ENCODE data around the gene CEP76.
A peak's percentile ranks its signal among the peaks of the same experiment; 100 is the strongest.

CEP76 gene

GRCh38 chr18:12702221-12703095 lies at the start of gene CEP76, which contains the start of gene PSMG2:
Gene CEP76, minus strand, starts transcription at chr18:12702723. Its CDS starts 175 bp downstream, at chr18:12702548.
Gene PSMG2, plus strand, starts transcription at chr18:12703042. Its CDS starts 66 bp downstream, at chr18:12703108.
- DNase-seq, result peak; percentile 85

DNA sequence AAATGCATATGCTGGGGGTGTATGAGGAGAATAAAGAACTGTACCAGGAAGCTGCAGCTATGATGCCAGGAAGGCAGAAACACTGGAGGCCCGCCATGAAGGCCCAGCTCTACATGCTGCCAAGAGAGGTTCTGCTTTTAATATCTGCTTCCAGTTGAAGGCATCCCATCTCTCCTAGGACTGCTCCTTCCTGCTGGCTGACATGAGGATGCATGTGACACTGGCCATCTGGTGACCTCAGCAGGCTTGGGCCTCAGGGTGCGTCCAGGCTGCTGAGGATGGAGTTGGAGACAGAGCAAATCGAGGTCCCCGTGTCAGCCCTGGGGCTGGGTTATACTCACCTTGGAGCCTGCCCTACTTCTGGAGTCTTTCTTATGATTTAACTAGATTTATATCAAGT lies 49.4 kb upstream of the CEP76 start:
- DNase-seq, result no peak

- DNase-seq, result no peak
Observed at GRCh38 chr18:12751503-12751884, 49.0 kb upstream of the CEP76 start.

DNA sequence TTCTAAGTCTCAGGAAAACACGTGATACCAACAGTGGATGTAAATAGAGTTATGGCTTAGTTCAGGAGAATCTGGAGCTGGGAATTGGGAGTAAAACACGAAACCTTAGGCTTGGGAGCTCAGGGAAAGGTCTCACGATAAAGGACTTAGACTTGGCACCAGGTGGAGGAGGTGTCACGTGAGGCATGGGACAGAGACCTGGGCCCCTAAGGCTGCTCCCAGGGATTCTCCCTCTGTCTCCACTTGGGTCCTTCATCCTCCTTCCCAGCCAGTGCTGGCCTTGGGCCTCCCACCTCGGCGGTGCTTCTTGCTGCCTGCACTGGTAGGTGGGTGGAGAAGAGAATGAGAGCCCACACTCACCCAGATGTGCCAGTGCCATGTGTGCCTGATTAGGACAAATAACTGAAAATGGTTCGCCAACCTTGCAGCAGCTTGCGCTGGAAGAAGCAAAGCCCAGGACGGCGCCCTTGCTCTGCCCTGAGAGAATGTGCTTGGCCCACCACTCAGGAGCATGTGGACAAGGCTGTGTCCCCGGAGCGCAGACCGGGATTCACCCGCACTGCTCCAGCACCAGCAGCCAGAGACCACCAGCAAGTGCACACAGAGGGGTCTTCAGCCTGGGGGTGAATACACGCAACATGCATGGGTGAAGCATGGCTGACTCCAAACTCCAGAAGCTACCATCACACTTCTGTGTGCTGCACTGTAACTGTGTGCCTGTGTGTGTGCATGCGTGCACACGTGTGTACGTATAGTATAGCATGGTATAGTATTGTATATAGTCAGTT lies 48.4 kb upstream of the CEP76 start:
- no peak for DNase-seq

- DNase-seq, result peak; percentile 8
Observed at GRCh38 chr18:12750076-12750714, 47.7 kb upstream of the CEP76 start.

- DNase-seq, result no peak
Observed at GRCh38 chr18:12749121-12749520, 46.6 kb upstream of the CEP76 start.

- DNase-seq, result no peak
Observed at GRCh38 chr18:12748671-12749070, 46.1 kb upstream of the CEP76 start.

- no peak for DNase-seq
Observed at GRCh38 chr18:12747530-12748315, 45.2 kb upstream of the CEP76 start.

- DNase-seq, result no peak
Observed at GRCh38 chr18:12745095-12745795, 42.7 kb upstream of the CEP76 start.

DNA sequence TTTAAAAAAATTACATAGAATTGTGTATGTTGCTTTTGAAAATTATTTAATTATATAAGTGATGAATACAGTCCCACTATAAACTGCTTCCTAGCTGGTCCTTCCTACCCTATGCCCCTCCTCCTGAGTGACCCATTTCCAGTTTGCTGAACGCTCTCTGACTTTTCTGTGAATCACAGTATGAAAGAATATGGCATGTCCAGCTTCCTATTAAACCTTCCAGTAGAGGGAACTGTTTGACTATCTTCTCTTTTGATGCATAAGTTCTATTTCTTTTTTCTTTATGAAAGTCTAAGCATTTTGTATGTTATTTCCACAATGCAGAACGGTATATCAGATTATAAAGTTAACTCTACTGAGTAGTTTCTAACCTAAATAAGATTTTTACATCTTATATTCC lies 41.6 kb upstream of the CEP76 start:
- peak; percentile 57 for DNase-seq

- no peak for DNase-seq
Observed at GRCh38 chr18:12742453-12742852, 39.9 kb upstream of the CEP76 start.

DNA sequence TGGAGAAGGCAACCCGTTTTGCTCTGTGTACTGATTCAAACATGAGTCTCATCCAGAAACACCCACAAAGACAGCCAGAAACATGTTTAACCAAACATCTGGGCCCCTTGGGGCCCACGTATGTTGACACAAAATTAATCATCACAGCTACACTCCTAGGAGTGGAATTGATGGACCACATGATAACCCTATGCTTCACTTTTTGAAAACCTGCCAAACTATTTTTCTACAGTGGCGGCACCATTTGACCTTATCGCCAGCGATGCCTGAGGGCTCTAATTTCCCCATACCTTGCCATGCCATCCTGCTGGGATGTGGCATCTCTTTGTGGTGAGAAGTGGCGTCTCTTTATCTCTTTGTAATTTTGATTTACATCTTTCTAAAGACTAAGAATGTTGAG lies 38.8 kb upstream of the CEP76 start:
- DNase-seq, result no peak

GRCh38 chr18:12737243-12737902 lies 34.9 kb upstream of the CEP76 start:
- no peak for DNase-seq

- DNase-seq, result peak; percentile 75
Observed at GRCh38 chr18:12726774-12727550, 24.4 kb upstream of the CEP76 start.

GRCh38 chr18:12726331-12726730 lies 23.8 kb upstream of the CEP76 start:
- no peak for DNase-seq

GRCh38 chr18:12722731-12723130 lies 20.2 kb upstream of the CEP76 start:
- DNase-seq, result no peak

- DNase-seq, result no peak
Observed at GRCh38 chr18:12721495-12722275, 19.2 kb upstream of the CEP76 start.

DNA sequence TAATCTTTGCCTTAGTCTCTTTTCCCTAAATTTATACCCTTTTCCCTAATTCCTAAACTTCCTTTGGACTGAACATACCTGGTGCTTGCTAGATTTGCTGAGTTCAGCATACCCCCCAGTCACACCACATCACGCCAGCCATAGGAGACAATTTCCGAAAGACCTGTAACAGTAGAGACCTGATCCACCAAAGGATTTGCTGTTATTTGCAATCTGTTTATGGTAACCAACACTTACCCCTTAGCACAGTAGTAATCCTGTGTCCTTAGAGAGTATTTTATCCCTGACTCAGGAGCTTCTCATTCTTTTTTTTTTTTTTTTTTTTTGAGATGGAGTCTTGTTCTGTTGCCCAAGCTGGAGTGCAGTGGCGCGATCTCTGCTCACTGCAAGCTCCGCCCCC lies 8.9 kb upstream of the CEP76 start:
- no peak for DNase-seq

DNA sequence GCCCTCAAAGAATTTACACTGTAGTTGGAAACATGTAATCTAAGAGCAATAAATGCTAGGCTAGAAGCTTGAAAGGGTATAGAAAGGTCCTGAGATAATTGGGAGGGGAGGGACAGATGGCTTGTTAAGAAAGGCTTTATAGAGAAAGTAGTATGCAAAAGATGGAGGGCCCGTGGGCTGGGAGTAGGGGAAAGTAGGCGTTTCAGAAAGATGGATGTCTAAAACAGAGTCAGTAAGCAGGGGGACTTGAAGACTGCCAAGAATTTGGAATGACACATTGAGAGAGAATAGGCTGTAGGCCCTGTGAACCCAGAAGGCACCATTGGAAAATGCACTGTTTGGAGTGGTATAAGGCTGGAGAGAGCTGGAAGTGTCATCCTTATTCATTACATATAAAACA lies 1.1 kb upstream of the CEP76 start:
- peak; percentile 12 for DNase-seq

- DNase-seq, result no peak
Observed at GRCh38 chr18:12703096-12703567, 609 bp upstream of the CEP76 start.
